ENCODE results near the gene GMDS.

GRCh38 chr6:2197984-2198383, 47.4 kb downstream of the GMDS start:
- TF ChIP-seq CTCF (IDR thresholded peaks at IDR 0.05; ENCODE audit: low read length), result no peak
- TF ChIP-seq EZH2 (optimal IDR thresholded peaks at IDR 0.05; ENCODE audit: low read depth, low read length), result no peak
- no peak for TF ChIP-seq EZH2phosphoT487 (IDR thresholded peaks at IDR 0.05; ENCODE audit: low read length)
